ENCODE results near the gene EML5.
"Not testable (repeated sequence)": the region's sequence is repeated elsewhere in the genome, so short reads cannot be mapped to it uniquely, and the experiment has no call there.

The EML5 gene

GRCh38 chr14:88792473-88793258, at the start of gene EML5:
Gene EML5, minus strand, starts transcription at chr14:88792953. Its CDS starts 450 bp downstream, at chr14:88792503.
- DNase-seq, result peak; percentile 85 to 87

GRCh38 chr14:88842414-88842813, 49.7 kb upstream of the EML5 start:
- no peak for DNase-seq

GRCh38 chr14:88841741-88842140, 49.0 kb upstream of the EML5 start:
- DNase-seq, result no peak

- DNase-seq, result no peak
Measured at GRCh38 chr14:88840926-88841325, 48.2 kb upstream of the EML5 start.

GRCh38 chr14:88838015-88838414, 45.3 kb upstream of the EML5 start:
- no peak for DNase-seq

GRCh38 chr14:88837495-88837894, 44.7 kb upstream of the EML5 start:
- DNase-seq, result no peak

- DNase-seq, result no peak
Measured at GRCh38 chr14:88835661-88836060, 42.9 kb upstream of the EML5 start.

GRCh38 chr14:88834883-88835431, 42.2 kb upstream of the EML5 start:
- DNase-seq, result no peak

GRCh38 chr14:88831284-88831683, 38.5 kb upstream of the EML5 start:
- no peak for DNase-seq

- no peak for DNase-seq
Measured at GRCh38 chr14:88829685-88830302, 37.0 kb upstream of the EML5 start.

- no peak for DNase-seq
Measured at GRCh38 chr14:88829188-88829587, 36.4 kb upstream of the EML5 start.

GRCh38 chr14:88825503-88825902, 32.8 kb upstream of the EML5 start:
- DNase-seq, result no peak

- no peak for DNase-seq
Measured at GRCh38 chr14:88825078-88825458, 32.3 kb upstream of the EML5 start.

- DNase-seq, result peak; percentile 87
Measured at GRCh38 chr14:88824314-88825077, 31.7 kb upstream of the EML5 start, which contains the start of gene TTC8. Gene TTC8, plus strand, starts transcription at chr14:88824651. Its CDS starts 57 bp downstream, at chr14:88824708.

GRCh38 chr14:88823968-88824313, 31.2 kb upstream of the EML5 start:
- no peak for DNase-seq

GRCh38 chr14:88821888-88822287, 29.1 kb upstream of the EML5 start:
- no peak for DNase-seq

GRCh38 chr14:88821378-88821777, 28.6 kb upstream of the EML5 start:
- no peak for DNase-seq

- not testable (repeated sequence) for DNase-seq
Measured at GRCh38 chr14:88819674-88820073, 26.9 kb upstream of the EML5 start.

- DNase-seq, result no peak
Measured at GRCh38 chr14:88818018-88818417, 25.3 kb upstream of the EML5 start.

GRCh38 chr14:88815980-88816379, 23.2 kb upstream of the EML5 start:
- no peak for DNase-seq

- no peak for DNase-seq
Measured at GRCh38 chr14:88808359-88808758, 15.6 kb upstream of the EML5 start.

- DNase-seq, result no peak
Measured at GRCh38 chr14:88804477-88804876, 11.7 kb upstream of the EML5 start.

- DNase-seq, result no peak
Measured at GRCh38 chr14:88804035-88804434, 11.3 kb upstream of the EML5 start.

GRCh38 chr14:88802596-88802995, 9.8 kb upstream of the EML5 start:
- DNase-seq, result no peak
